Activated CD8-positive, alpha-beta memory T cell treated with anti-CD3 and anti-CD28 coated beads, Interleukin-2, amount 10 ng/mL, durations not matched to agents 7 days and 5 days (primary cell): ENCODE results near the gene CRK. TPM values are rescaled to one million over a fixed set of nuclear protein-coding genes. Genes with fewer than 3 reads are reported as not detected.

Experiments
- ATAC-seq: fragments of 150-1000 bp; cut with Tn5 transposase; one replicate; pipeline ENCODE4 v1.10.0; 2021; ENCODE audit warnings: moderate library complexity
- CTCF ChIA-PET: fragments of 350-600 bp; sonication (Branson Sonifier 250); formaldehyde crosslinking; loops from one replicate; lab custom pipeline; 2021; ENCODE audit warnings: antibody characterized with exemption; lab: Charles Lee
- DNase-seq: peaks from one replicate; pipeline ENCODE4 v3.0.0-alpha.2; 2020
- H3K27ac Mint-ChIP-seq: one replicate; pipeline ENCODE4 v1.8.0; 2021; ENCODE audit warnings: mild to moderate bottlenecking, mixed read lengths
- H3K27me3 Mint-ChIP-seq: one replicate; pipeline ENCODE4 v1.8.0; 2021; ENCODE audit warnings: mixed read lengths
- H3K36me3 Mint-ChIP-seq: one replicate; pipeline ENCODE4 v1.8.0; 2021; ENCODE audit warnings: mild to moderate bottlenecking, mixed read lengths
- H3K4me1 Mint-ChIP-seq: one replicate; pipeline ENCODE4 v1.8.0; 2021; ENCODE audit warnings: mixed read lengths
- H3K4me3 Mint-ChIP-seq: one replicate; pipeline ENCODE4 v1.8.0; 2021; ENCODE audit warnings: mild to moderate bottlenecking, moderate library complexity, mixed read lengths
- H3K9me3 Mint-ChIP-seq: one replicate; pipeline ENCODE4 v1.8.0; 2022; ENCODE audit warnings: low read depth, mixed read lengths
- total RNA-seq, 2 experiments: library from RNA; stranded (reverse); gene quantifications; one replicate each; pipeline ENCODE4 v1.2.3, GENCODE V29; 2021

Gene CRK
- total RNA-seq, 2 experiments from 2014 or later = 18.3 to 20.7 TPM

GRCh38 chr17:1492249-1493206 lies 36.5 kb upstream of the CRK start, which contains the start of gene MYO1C:
Gene MYO1C (minus strand): TSS chr17:1492686. CDS start chr17:1492487, 199 bp downstream.
- CTCF ChIA-PET = interaction anchor here (0.8 to 1.3 kb wide), 4 partner anchors 11 to 138 kb away, joined by 3 to 6 read pairs (median 4); no protein-coding TSS in a partner anchor
- Mint-ChIP-seq H3K27me3 (peaks cover 4% of the 10 kb centered on the region), H3K9me3 (no peaks in the 10 kb centered on the region), H3K4me1 (peaks cover 15% of the 10 kb centered on the region), H3K4me3 (peak within 1 kb of the TSS; percentile 71), H3K27ac (peak within 1 kb of the TSS; percentile 38), H3K36me3 (peaks cover 2% of the 10 kb centered on the region)
- no peak for ATAC-seq
- DNase-seq = no peak

GRCh38 chr17:1491443-1492248 lies 35.6 kb upstream of the CRK start:
- peaks cover 20% of the 10 kb centered on the region for H3K4me1 Mint-ChIP-seq
- H3K36me3 Mint-ChIP-seq = peaks cover 2% of the 10 kb centered on the region
- H3K9me3 Mint-ChIP-seq = no peaks in the 10 kb centered on the region
- peak; percentile 57 for DNase-seq
- H3K4me3 Mint-ChIP-seq = peak overlapping the region; percentile 83
- peak overlapping the region; percentile 38 for H3K27ac Mint-ChIP-seq
- H3K27me3 Mint-ChIP-seq = peaks cover 4% of the 10 kb centered on the region
- peak; percentile 74 for ATAC-seq
- CTCF ChIA-PET = interaction anchor here (1.0 to 1.3 kb wide), 3 partner anchors 12 to 139 kb away, joined by 3 to 6 read pairs (median 4); no protein-coding TSS in a partner anchor

GRCh38 chr17:1490643-1491442 lies 34.8 kb upstream of the CRK start:
- CTCF ChIA-PET = interaction anchor here (0.9 to 3.9 kb wide), 2 partner anchors 25 to 139 kb away, joined by 3 to 26 read pairs; partner anchors contain the start of gene INPP5K
- Mint-ChIP-seq H3K9me3 (no peaks in the 10 kb centered on the region), H3K4me1 (peaks cover 20% of the 10 kb centered on the region), H3K27ac (peak overlapping the region; percentile 68), H3K27me3 (peaks cover 4% of the 10 kb centered on the region), H3K4me3 (peak overlapping the region; percentile 83), H3K36me3 (peaks cover 2% of the 10 kb centered on the region)
- DNase-seq (peak; percentile 80), ATAC-seq (peak; percentile 78)

- H3K9me3 Mint-ChIP-seq = no peaks in the 10 kb centered on the region
- H3K4me1 Mint-ChIP-seq = peaks cover 28% of the 10 kb centered on the region
- ATAC-seq (no peak), DNase-seq (no peak)
- H3K27me3 Mint-ChIP-seq = peaks cover 4% of the 10 kb centered on the region
- CTCF ChIA-PET = interaction anchor here (3.4 to 3.9 kb wide), 2 partner anchors 27 to 123 kb away, joined by 21 to 26 read pairs; partner anchors contain the start of gene INPP5K
- H3K4me3 Mint-ChIP-seq = peak overlapping the region; percentile 60
- H3K27ac Mint-ChIP-seq = no peak overlapping the region
- H3K36me3 Mint-ChIP-seq = peaks cover 2% of the 10 kb centered on the region
These were observed 32.8 kb upstream of the CRK start for GRCh38 chr17:1488826-1489270.

GRCh38 chr17:1487939-1488825 lies 32.1 kb upstream of the CRK start:
- Mint-ChIP-seq H3K4me1 (peaks cover 30% of the 10 kb centered on the region), H3K9me3 (no peaks in the 10 kb centered on the region), H3K27ac (peak overlapping the region; percentile 87), H3K4me3 (peak overlapping the region; percentile 74), H3K36me3 (peaks cover 5% of the 10 kb centered on the region), H3K27me3 (peaks cover 4% of the 10 kb centered on the region)
- ATAC-seq (peak; percentile 36), DNase-seq (peak; percentile 76)
- CTCF ChIA-PET = interaction anchor here (0.8 to 3.9 kb wide), 3 partner anchors 28 to 142 kb away, joined by 3 to 26 read pairs (median 21); partner anchors contain the start of gene INPP5K

GRCh38 chr17:1486802-1487695 lies 31.0 kb upstream of the CRK start:
- Mint-ChIP-seq H3K36me3 (peaks cover 5% of the 10 kb centered on the region), H3K27me3 (peaks cover 1% of the 10 kb centered on the region), H3K27ac (peak overlapping the region; percentile 87), H3K4me3 (peak overlapping the region; percentile 74), H3K4me1 (peaks cover 29% of the 10 kb centered on the region), H3K9me3 (no peaks in the 10 kb centered on the region)
- DNase-seq (peak; percentile 77), ATAC-seq (no peak)
- CTCF ChIA-PET = interaction anchor here (0.8 to 3.9 kb wide), 4 partner anchors 29 to 143 kb away, joined by 3 to 26 read pairs (median 14); partner anchors contain the start of gene INPP5K

- H3K36me3 Mint-ChIP-seq = peaks cover 5% of the 10 kb centered on the region
These were observed 29.7 kb upstream of the CRK start for GRCh38 chr17:1485423-1486376.

GRCh38 chr17:1484676-1485422 lies 28.8 kb upstream of the CRK start:
- DNase-seq (peak; percentile 68), ATAC-seq (peak; percentile 32)
- Mint-ChIP-seq H3K4me1 (peaks cover 19% of the 10 kb centered on the region), H3K9me3 (no peaks in the 10 kb centered on the region), H3K36me3 (peaks cover 4% of the 10 kb centered on the region), H3K27me3 (no peaks in the 10 kb centered on the region), H3K27ac (peak overlapping the region; percentile 64), H3K4me3 (peak overlapping the region; percentile 74)
- CTCF ChIA-PET = interaction anchor here (0.9 to 1.1 kb wide), 4 partner anchors 22 to 120 kb away, joined by 3 to 4 read pairs (median 4); partner anchors contain the start of genes CRK and INPP5K

More at GRCh38 chr17:1485423-1486376, 29.7 kb upstream of the CRK start:
- no peaks in the 10 kb centered on the region for H3K27me3 Mint-ChIP-seq
- H3K4me1 Mint-ChIP-seq = peaks cover 24% of the 10 kb centered on the region
- no peak overlapping the region for H3K27ac Mint-ChIP-seq
- no peaks in the 10 kb centered on the region for H3K9me3 Mint-ChIP-seq
- peak; percentile 59 for ATAC-seq
- peak; percentile 77 for DNase-seq
- CTCF ChIA-PET = interaction anchor here (0.9 to 1.3 kb wide), 5 partner anchors 23 to 120 kb away, joined by 3 to 7 read pairs (median 4); partner anchors contain the start of genes CRK and INPP5K
- peak overlapping the region; percentile 74 for H3K4me3 Mint-ChIP-seq

GRCh38 chr17:1484060-1484535 lies 28.1 kb upstream of the CRK start:
- no peak overlapping the region for H3K27ac Mint-ChIP-seq
- no peak for ATAC-seq

More at GRCh38 chr17:1484060-1484535, 28.1 kb upstream of the CRK start:
- H3K9me3 Mint-ChIP-seq = no peaks in the 10 kb centered on the region
- no peaks in the 10 kb centered on the region for H3K27me3 Mint-ChIP-seq
- H3K4me1 Mint-ChIP-seq = peaks cover 19% of the 10 kb centered on the region
- DNase-seq = no peak
- CTCF ChIA-PET = no interaction called here
- H3K36me3 Mint-ChIP-seq = peaks cover 6% of the 10 kb centered on the region
- H3K4me3 Mint-ChIP-seq = peak overlapping the region; percentile 74
